Measurements from ENCODE around the gene TRIO.

DNA sequence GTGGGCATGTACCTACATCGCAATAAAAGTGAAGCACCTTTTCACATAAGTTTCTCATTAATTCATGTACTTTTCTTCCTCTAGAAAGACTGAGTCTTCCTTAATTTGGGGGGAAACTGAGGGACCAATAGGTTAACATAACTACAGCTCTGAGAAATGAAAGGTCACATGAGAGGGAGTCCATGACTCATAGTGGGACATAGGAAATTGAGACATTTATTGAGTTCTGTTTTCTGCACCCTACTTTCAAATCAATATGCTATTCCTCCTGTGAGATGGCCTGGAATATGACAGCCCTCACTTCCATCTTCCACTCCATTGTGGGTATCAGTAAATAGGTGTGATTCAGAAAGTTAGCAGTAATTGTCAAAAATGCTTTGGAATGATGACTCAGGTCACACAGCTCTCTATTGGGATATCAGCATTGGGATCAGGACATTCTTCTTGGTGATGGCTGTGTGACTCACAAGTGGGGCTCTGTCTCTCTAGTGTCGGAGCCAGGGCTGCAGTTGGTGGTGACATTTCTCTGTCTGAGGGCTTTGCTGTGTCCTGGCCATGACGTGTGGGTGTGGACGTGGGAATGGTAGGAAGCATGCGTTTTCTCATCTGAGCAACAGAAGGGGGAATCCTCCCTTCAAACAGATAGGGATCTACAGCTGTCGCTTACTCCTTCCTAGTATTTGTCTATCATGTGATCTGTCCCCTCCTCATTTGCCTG, 125.0 kb downstream of the TRIO start:
- TF ChIP-seq, protein P1, sequence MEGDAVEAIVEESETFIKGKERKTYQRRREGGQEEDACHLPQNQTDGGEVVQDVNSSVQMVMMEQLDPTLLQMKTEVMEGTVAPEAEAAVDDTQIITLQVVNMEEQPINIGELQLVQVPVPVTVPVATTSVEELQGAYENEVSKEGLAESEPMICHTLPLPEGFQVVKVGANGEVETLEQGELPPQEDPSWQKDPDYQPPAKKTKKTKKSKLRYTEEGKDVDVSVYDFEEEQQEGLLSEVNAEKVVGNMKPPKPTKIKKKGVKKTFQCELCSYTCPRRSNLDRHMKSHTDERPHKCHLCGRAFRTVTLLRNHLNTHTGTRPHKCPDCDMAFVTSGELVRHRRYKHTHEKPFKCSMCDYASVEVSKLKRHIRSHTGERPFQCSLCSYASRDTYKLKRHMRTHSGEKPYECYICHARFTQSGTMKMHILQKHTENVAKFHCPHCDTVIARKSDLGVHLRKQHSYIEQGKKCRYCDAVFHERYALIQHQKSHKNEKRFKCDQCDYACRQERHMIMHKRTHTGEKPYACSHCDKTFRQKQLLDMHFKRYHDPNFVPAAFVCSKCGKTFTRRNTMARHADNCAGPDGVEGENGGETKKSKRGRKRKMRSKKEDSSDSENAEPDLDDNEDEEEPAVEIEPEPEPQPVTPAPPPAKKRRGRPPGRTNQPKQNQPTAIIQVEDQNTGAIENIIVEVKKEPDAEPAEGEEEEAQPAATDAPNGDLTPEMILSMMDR (IDR thresholded peaks at IDR 0.05; ENCODE audit: low read depth, low read length, poor library complexity, severe bottlenecking): no peak
- no peak for TF ChIP-seq EZH2phosphoT487 (IDR thresholded peaks at IDR 0.05; ENCODE audit: borderline replicate concordance, low read length)
